Brain microvascular endothelial cell (primary cell): ENCODE data around the gene EIF1.
A peak's percentile ranks its signal among the peaks of the same experiment; 100 is the strongest.

ENCODE experiments used
- DNase-seq: peaks from one replicate; pipeline ENCODE4 v3.0.0-alpha.2; 2020
- H3K27ac ChIP-seq: fragments of 250-450 bp; sonication (Bioruptor Pico); 2 replicates; pipeline ENCODE4 v1.5.1; 2020; ENCODE audit warnings: mild to moderate bottlenecking, moderate library complexity
- H3K27me3 ChIP-seq: fragments of 250-450 bp; sonication (Bioruptor Pico); replicated peaks from 2 replicates; pipeline ENCODE4 v1.5.1; 2020; ENCODE audit warnings: mild to moderate bottlenecking
- H3K36me3 ChIP-seq: fragments of 250-450 bp; sonication (Bioruptor Pico); replicated peaks from 2 replicates; pipeline ENCODE4 v1.5.1; 2020; ENCODE audit warnings: mild to moderate bottlenecking
- H3K4me3 ChIP-seq: 2 replicates; pipeline ENCODE4 v1.5.1; 2011; ENCODE audit warnings: low read depth, mild to moderate bottlenecking, control low read depth, low read length, moderate library complexity
- in situ Hi-C: cut with HindIII; loops from 2 replicates; pipeline ENCODE4 v1.10.0; 2017; ENCODE audit warnings: low sequenced_read_pairs, low pct_ligation_motif_present
- TF ChIP-seq, protein P1 (sequence below): IDR thresholded peaks from 2 replicates; pipeline ENCODE4 v1.5.1; 2011; ENCODE audit warnings: low read depth, mild to moderate bottlenecking, moderate library complexity, low read length, control low read depth, inconsistent platforms; ENCODE audit errors: missing control alignments

EIF1 gene

GRCh38 chr17:41687828-41688640, 651 bp upstream of the EIF1 start:
- DNase-seq, result no peak
- Histone ChIP-seq H3K27me3 (no peaks in the 10 kb centered on the region), H3K27ac (peak overlapping the region; percentile 45), H3K4me3 (peak overlapping the region; percentile 74), H3K36me3 (peaks cover 40% of the 10 kb centered on the region)
- TF ChIP-seq, protein P1, sequence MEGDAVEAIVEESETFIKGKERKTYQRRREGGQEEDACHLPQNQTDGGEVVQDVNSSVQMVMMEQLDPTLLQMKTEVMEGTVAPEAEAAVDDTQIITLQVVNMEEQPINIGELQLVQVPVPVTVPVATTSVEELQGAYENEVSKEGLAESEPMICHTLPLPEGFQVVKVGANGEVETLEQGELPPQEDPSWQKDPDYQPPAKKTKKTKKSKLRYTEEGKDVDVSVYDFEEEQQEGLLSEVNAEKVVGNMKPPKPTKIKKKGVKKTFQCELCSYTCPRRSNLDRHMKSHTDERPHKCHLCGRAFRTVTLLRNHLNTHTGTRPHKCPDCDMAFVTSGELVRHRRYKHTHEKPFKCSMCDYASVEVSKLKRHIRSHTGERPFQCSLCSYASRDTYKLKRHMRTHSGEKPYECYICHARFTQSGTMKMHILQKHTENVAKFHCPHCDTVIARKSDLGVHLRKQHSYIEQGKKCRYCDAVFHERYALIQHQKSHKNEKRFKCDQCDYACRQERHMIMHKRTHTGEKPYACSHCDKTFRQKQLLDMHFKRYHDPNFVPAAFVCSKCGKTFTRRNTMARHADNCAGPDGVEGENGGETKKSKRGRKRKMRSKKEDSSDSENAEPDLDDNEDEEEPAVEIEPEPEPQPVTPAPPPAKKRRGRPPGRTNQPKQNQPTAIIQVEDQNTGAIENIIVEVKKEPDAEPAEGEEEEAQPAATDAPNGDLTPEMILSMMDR, result peak; percentile 48
- in situ Hi-C loops, result no loop called here

GRCh38 chr17:41689497-41690299, 1.0 kb downstream of the EIF1 start:
- H3K27ac ChIP-seq, result peak overlapping the region; percentile 98
- peak overlapping the region; percentile 99 for H3K4me3 ChIP-seq
- in situ Hi-C loops, result no loop called here
- H3K36me3 ChIP-seq, result peaks cover 48% of the 10 kb centered on the region
- DNase-seq, result peak; percentile 60
- no peaks in the 10 kb centered on the region for H3K27me3 ChIP-seq
- TF ChIP-seq, protein P1, result peak; percentile 69

- H3K4me3 ChIP-seq, result peak overlapping the region; percentile 99
- H3K27me3 ChIP-seq, result no peaks in the 10 kb centered on the region
- in situ Hi-C loops, result no loop called here
- H3K27ac ChIP-seq, result peak overlapping the region; percentile 98
- no peak for DNase-seq
- TF ChIP-seq, protein P1, result no peak
- peaks cover 52% of the 10 kb centered on the region for H3K36me3 ChIP-seq
These were observed 1.8 kb downstream of the EIF1 start for GRCh38 chr17:41690497-41690896.

GRCh38 chr17:41691031-41691777, 2.5 kb downstream of the EIF1 start:
- Histone ChIP-seq H3K4me3 (peak overlapping the region; percentile 99), H3K36me3 (peaks cover 52% of the 10 kb centered on the region)
- DNase-seq, result no peak

GRCh38 chr17:41692722-41693521, 4.2 kb downstream of the EIF1 start:
- peaks cover 52% of the 10 kb centered on the region for H3K36me3 ChIP-seq
- DNase-seq, result no peak
- H3K27ac ChIP-seq, result no peak overlapping the region
- no peaks in the 10 kb centered on the region for H3K27me3 ChIP-seq
- TF ChIP-seq, protein P1, result no peak
- in situ Hi-C loops, result no loop called here
- no peak overlapping the region for H3K4me3 ChIP-seq

More at GRCh38 chr17:41691031-41691777, 2.5 kb downstream of the EIF1 start:
- Histone ChIP-seq H3K27ac (no peak overlapping the region), H3K27me3 (no peaks in the 10 kb centered on the region)
- TF ChIP-seq, protein P1, result no peak
- in situ Hi-C loops, result no loop called here
